GM10248 (cell line): ENCODE data around the gene TTC3.

Experiments
- CTCF ChIA-PET: fragments of 300-600 bp; sonication (Branson Sonifier 250); formaldehyde crosslinking; extraction: SDS; loops from one replicate; lab custom pipeline; 2021; ENCODE audit warnings: antibody characterized with exemption; lab: Yijun Ruan, JAX
- POLR2A ChIA-PET: fragments of 350-650 bp; sonication (Branson Sonifier 250); formaldehyde crosslinking; extraction: SDS; loops from one replicate; lab custom pipeline; 2020; ENCODE audit warnings: antibody characterized with exemption; lab: Yijun Ruan, JAX
- DNase-seq: peaks from one replicate; pipeline ENCODE4 v3.0.0; 2012; ENCODE audit errors: extremely low spot score
- TF ChIP-seq, protein P1 (sequence below): IDR thresholded peaks from 2 replicates; pipeline ENCODE4 v1.5.1; 2012; ENCODE audit warnings: mild to moderate bottlenecking, low read depth; ENCODE audit errors: extremely low read depth, missing control alignments, control extremely low read depth

The TTC3 gene

DNA sequence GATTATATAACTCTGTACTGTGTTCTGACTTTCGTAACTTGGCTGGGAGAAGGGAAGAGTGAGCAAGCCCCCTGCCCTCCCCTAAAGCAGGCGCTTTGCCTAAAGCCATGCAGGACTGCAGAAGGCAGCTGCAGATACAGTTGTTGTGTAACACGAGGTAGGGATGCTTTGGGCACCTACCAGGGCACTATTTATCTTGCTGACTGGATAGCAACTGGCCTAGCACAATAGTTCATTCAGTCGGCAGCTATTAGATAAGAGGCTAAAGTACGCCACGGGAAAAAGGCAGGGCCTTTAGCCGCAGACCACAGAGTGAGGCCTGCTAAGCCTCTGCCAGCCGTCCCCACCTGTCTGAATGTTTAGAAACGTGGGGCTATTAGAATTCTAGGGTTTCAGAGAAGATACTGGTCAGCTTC lies 80.9 kb downstream of the TTC3 start:
- POLR2A ChIA-PET = no interaction called here
- no peak for DNase-seq
- CTCF ChIA-PET = interaction anchor here (1.1 kb wide), 1 partner anchor 65 kb away, joined by 3 read pairs; no protein-coding TSS in a partner anchor
- TF ChIP-seq, protein P1, sequence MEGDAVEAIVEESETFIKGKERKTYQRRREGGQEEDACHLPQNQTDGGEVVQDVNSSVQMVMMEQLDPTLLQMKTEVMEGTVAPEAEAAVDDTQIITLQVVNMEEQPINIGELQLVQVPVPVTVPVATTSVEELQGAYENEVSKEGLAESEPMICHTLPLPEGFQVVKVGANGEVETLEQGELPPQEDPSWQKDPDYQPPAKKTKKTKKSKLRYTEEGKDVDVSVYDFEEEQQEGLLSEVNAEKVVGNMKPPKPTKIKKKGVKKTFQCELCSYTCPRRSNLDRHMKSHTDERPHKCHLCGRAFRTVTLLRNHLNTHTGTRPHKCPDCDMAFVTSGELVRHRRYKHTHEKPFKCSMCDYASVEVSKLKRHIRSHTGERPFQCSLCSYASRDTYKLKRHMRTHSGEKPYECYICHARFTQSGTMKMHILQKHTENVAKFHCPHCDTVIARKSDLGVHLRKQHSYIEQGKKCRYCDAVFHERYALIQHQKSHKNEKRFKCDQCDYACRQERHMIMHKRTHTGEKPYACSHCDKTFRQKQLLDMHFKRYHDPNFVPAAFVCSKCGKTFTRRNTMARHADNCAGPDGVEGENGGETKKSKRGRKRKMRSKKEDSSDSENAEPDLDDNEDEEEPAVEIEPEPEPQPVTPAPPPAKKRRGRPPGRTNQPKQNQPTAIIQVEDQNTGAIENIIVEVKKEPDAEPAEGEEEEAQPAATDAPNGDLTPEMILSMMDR = no peak

GRCh38 chr21:37155186-37155585 lies 82.1 kb downstream of the TTC3 start:
- no peak for DNase-seq
- TF ChIP-seq, protein P1 = no peak
- CTCF ChIA-PET = interaction anchor here (1.1 kb wide), 1 partner anchor 12 kb away, joined by 4 read pairs; no protein-coding TSS in a partner anchor
- POLR2A ChIA-PET = no interaction called here

- TF ChIP-seq, protein P1 = no peak
- DNase-seq = no peak
- POLR2A ChIA-PET = interaction anchor here (0.6 kb wide), 1 partner anchor 294 kb away, joined by 4 read pairs; no protein-coding TSS in a partner anchor
- CTCF ChIA-PET = interaction anchor here (1.1 to 2.6 kb wide), 4 partner anchors 9 to 406 kb away, joined by 3 to 21 read pairs (median 4); no protein-coding TSS in a partner anchor
Measured at GRCh38 chr21:37157938-37158337, 84.9 kb downstream of the TTC3 start.

GRCh38 chr21:37159053-37159776 lies 86.2 kb downstream of the TTC3 start:
- POLR2A ChIA-PET = no interaction called here
- CTCF ChIA-PET = interaction anchor here (1.0 to 2.6 kb wide), 4 partner anchors 8 to 405 kb away, joined by 3 to 21 read pairs (median 4); no protein-coding TSS in a partner anchor
- DNase-seq = peak; percentile 39
- TF ChIP-seq, protein P1 = no peak

DNA sequence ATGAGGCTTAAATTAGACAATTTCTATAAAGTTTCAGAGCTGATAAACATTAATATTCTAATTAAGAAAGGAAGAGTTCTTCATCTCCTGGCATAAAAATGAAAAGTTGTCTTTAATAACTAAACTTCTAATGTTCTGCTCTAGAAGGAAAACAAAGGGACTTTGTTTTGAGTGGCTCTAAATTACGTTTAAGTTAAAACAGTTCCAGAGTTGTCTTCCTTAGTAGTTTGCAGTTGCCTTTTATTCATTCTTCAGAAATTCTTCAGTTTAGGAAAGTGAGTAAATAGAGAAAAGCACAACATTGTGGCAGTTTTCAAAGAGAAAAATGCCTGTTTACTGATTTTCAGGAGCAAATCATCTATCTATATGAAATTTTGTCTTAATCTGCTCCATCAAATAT lies 86.9 kb downstream of the TTC3 start:
- TF ChIP-seq, protein P1 = no peak
- POLR2A ChIA-PET = no interaction called here
- CTCF ChIA-PET = no interaction called here
- DNase-seq = no peak

GRCh38 chr21:37164742-37165141 lies 91.7 kb downstream of the TTC3 start:
- TF ChIP-seq, protein P1 = no peak
- ChIA-PET POLR2A (no interaction called here), CTCF (interaction anchor here (1.7 kb wide), 1 partner anchor 399 kb away, joined by 3 read pairs; no protein-coding TSS in a partner anchor)
- no peak for DNase-seq
